Measurements from ENCODE around the gene KCTD20.

- TF ChIP-seq CTCF (IDR thresholded peaks at IDR 0.05; ENCODE audit: low read depth, low read length, missing input control), result no peak
- no peak for TF ChIP-seq SP1 (IDR thresholded peaks at IDR 0.05)
- TF ChIP-seq HNF4A (conservative IDR thresholded peaks at IDR 0.05), result no peak
- TF ChIP-seq MAX (IDR thresholded peaks at IDR 0.05), result no peak
- TF ChIP-seq TAF1 (conservative IDR thresholded peaks at IDR 0.05), result no peak
- TF ChIP-seq ATF3 (IDR thresholded peaks at IDR 0.05), result no peak
- TF ChIP-seq EGR1 (IDR thresholded peaks at IDR 0.05; ENCODE audit: low read depth in 2 of 2), result no peak
- no peak for TF ChIP-seq REST (IDR thresholded peaks at IDR 0.05)
- no peak for TF ChIP-seq FOXA1 (IDR thresholded peaks at IDR 0.05)
- no peak for TF ChIP-seq YY1 (IDR thresholded peaks at IDR 0.05)
- no peak for TF ChIP-seq GABPA (IDR thresholded peaks at IDR 0.05 in 1 of 2, conservative IDR thresholded peaks at IDR 0.05 in 1 of 2)
- TF ChIP-seq JUND (IDR thresholded peaks at IDR 0.05), result no peak
Measured at GRCh38 chr6:36419310-36419709, 23.5 kb upstream of the KCTD20 start.

Data from liver (tissue), 3 donors.